Measurements from ENCODE around the gene RANBP9.

RANBP9 gene

GRCh38 chr6:13668291-13668928 lies 43.2 kb downstream of the RANBP9 start:
- DNase-seq (ENCODE audit: low read depth): peak; percentile 25

GRCh38 chr6:13667655-13668054 lies 44.0 kb downstream of the RANBP9 start:
- no peak overlapping the region for H3K4me3 ChIP-seq (ENCODE audit: control insufficient read depth, low read depth, low read length)
- DNase-seq (ENCODE audit: low read depth): peak; percentile 22
- no peak for TF ChIP-seq CTCF (conservative IDR thresholded peaks at IDR 0.05; ENCODE audit: control insufficient read depth, insufficient read depth, low read depth, low read length)

More at GRCh38 chr6:13668291-13668928, 43.2 kb downstream of the RANBP9 start:
- no peak overlapping the region for H3K4me3 ChIP-seq (ENCODE audit: control insufficient read depth, low read depth, low read length)
- TF ChIP-seq CTCF (conservative IDR thresholded peaks at IDR 0.05; ENCODE audit: control insufficient read depth, insufficient read depth, low read depth, low read length): no peak

GRCh38 chr6:13666194-13667105 lies 45.2 kb downstream of the RANBP9 start:
- no peak overlapping the region for H3K4me3 ChIP-seq (ENCODE audit: control insufficient read depth, low read depth, low read length)
- peak; percentile 34 for DNase-seq (ENCODE audit: low read depth)
- TF ChIP-seq CTCF (conservative IDR thresholded peaks at IDR 0.05; ENCODE audit: control insufficient read depth, insufficient read depth, low read depth, low read length): no peak

GRCh38 chr6:13664703-13665352 lies 46.8 kb downstream of the RANBP9 start:
- DNase-seq (ENCODE audit: low read depth): peak; percentile 49
- H3K4me3 ChIP-seq (ENCODE audit: control insufficient read depth, low read depth, low read length): no peak overlapping the region
- no peak for TF ChIP-seq CTCF (conservative IDR thresholded peaks at IDR 0.05; ENCODE audit: control insufficient read depth, insufficient read depth, low read depth, low read length)

GRCh38 chr6:13663986-13664385 lies 47.6 kb downstream of the RANBP9 start:
- no peak for TF ChIP-seq CTCF (conservative IDR thresholded peaks at IDR 0.05; ENCODE audit: control insufficient read depth, insufficient read depth, low read depth, low read length)
- no peak for DNase-seq (ENCODE audit: low read depth)
- H3K4me3 ChIP-seq (ENCODE audit: control insufficient read depth, low read depth, low read length): no peak overlapping the region

GRCh38 chr6:13662651-13663334 lies 48.8 kb downstream of the RANBP9 start:
- DNase-seq (ENCODE audit: low read depth): no peak
- no peak for TF ChIP-seq CTCF (conservative IDR thresholded peaks at IDR 0.05; ENCODE audit: control insufficient read depth, insufficient read depth, low read depth, low read length)
- no peak overlapping the region for H3K4me3 ChIP-seq (ENCODE audit: control insufficient read depth, low read depth, low read length)

Measured in fibroblast of mammary gland (primary cell).